Body of pancreas (tissue), 4 donors: ENCODE measurements around the gene SLC12A5.

Experiments
- POLR2A ChIP-seq, 3 donors: fragments of 450-650 bp; IDR thresholded peaks; one replicate each; pipeline ENCODE4 v1.6.1; 2016; ENCODE audit warnings: antibody characterized with exemption in 3 of 3, mild to moderate bottlenecking in 2 of 3
- TF ChIP-seq, protein P1 (sequence below), 7 experiments: fragments of 450-650 bp in 4 of 7; fragments of 200-600 bp in 3 of 7; sonication (generic) in 3 of 7; IDR thresholded peaks; one replicate each; pipeline ENCODE4 v1.5.1; 2016 to 2019; ENCODE audit warnings: antibody characterized with exemption in 7 of 7

- no peak for TF ChIP-seq POLR2A (IDR thresholded peaks at IDR 0.05)
- TF ChIP-seq, protein P1, sequence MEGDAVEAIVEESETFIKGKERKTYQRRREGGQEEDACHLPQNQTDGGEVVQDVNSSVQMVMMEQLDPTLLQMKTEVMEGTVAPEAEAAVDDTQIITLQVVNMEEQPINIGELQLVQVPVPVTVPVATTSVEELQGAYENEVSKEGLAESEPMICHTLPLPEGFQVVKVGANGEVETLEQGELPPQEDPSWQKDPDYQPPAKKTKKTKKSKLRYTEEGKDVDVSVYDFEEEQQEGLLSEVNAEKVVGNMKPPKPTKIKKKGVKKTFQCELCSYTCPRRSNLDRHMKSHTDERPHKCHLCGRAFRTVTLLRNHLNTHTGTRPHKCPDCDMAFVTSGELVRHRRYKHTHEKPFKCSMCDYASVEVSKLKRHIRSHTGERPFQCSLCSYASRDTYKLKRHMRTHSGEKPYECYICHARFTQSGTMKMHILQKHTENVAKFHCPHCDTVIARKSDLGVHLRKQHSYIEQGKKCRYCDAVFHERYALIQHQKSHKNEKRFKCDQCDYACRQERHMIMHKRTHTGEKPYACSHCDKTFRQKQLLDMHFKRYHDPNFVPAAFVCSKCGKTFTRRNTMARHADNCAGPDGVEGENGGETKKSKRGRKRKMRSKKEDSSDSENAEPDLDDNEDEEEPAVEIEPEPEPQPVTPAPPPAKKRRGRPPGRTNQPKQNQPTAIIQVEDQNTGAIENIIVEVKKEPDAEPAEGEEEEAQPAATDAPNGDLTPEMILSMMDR (IDR thresholded peaks at IDR 0.05) = no peak
These were observed 47.8 kb upstream of the SLC12A5 start for GRCh38 chr20:45981261-45981660.
